ENCODE measurements around the gene MAMLD1.

Gene MAMLD1

GRCh38 chrX:150355913-150356312, 7.2 kb upstream of the MAMLD1 start:
- DNase-seq: no peak

DNA sequence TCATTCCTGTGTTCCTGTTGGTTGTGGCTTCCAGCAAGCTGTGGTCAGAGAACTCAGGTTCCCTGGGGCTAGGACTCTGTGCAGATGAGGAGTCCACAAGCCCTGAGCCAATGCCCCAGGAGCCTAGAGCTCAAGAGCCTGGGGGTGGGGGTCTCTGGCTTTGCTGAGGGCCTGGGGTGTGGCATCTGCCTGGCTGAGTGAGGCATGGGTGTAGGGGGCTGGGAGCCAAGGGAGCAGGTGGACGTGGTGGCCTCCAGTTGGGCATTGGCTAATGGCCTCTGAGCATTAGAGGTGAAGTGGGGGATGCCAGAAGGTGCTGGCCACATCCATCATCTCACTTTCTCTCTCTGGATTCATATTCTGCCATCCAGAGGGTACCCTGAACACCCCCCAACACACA, 5.3 kb upstream of the MAMLD1 start:
- DNase-seq: no peak

GRCh38 chrX:150358651-150359050, 4.5 kb upstream of the MAMLD1 start:
- DNase-seq: no peak

DNA sequence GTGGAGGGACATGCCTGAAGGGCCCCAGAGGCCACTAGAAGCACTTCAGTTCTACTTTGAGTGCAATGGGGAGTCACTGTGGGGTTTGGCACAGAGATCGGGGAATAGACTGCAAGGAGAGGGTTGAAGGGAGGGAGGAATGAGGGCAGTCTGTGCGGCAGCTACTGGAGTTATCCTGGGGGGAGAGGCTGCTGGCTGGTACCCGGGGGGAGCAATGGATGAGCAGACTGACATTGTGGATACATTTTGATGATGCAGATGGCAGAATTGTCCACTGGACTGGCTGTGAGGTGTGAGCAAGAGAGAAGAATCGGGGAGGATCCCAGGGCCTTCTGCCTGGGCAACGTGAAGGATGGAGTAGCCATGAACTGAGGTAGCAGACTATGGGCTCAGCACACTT, 2.8 kb upstream of the MAMLD1 start:
- DNase-seq: no peak

- no peak for DNase-seq
Measured at GRCh38 chrX:150361070-150361776, 1.9 kb upstream of the MAMLD1 start.

DNA sequence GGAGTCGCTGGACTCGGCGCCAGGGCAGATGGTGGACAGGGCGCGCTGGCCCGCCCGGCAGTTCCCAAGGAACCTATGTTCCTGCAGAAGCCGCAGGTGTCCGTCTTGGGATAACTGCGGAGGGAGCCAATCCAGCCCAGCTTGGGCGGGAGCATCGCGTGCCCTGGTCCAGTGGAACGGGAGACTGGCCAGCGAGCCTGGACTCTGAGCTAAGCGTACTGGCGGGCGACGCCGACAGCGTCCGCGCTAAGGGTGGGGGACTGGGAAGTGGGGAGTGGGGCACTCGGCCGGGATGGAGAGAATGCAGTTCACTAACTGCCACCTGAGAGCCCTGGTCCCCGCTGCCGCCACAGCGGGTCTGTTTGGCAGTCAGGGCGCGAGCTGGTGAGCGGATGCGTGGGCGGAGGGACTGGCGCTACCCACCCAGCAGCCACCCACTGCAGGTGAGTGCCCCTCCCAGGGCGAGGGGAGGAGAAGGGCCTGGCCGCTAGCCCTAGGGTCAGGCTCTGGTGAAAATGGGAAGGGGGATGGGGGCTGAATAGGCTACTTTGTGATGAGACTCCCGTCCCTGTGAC, 1.3 kb upstream of the MAMLD1 start:
- DNase-seq: no peak

DNA sequence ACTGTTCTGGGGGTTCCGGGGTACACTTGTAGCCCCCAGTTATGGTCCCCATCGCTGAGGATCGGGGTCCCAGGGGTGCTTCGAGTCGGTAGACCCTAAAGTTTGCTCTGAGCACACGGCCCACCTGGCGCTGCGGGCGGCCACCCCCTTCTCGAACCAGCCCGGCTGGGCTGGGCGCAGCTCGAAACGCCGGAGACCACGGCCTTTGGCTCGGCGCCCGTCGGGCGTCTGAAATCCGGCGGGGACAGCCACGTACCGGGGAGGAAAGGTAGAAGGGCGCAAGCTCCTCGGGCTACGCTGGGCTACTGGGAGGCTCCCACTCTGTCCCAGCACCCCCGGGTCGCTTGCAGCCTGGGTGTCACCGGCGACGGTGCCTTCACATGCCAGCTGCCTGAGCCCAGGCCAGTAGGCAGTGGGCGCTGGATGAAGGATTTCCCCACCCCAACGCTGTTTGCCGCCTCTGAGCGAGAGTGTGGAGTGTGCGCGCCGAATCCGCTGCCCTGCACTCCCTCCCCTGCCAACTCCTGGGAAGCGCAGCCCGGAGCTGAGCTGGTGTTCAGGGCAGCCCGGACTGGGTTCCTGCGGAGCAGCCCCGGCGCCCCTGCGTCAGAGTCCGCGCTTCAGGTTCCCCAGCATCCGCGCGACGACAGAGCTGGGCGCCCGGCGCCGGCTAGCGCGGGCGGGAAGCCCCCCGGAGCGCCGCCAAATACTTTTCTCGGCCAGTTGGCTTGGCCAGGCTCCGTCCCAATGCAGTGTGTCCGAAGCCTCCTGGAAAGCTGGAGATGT, 637 bp downstream of the MAMLD1 start:
- no peak for DNase-seq

- DNase-seq: no peak
Measured at GRCh38 chrX:150364347-150365050, 1.4 kb downstream of the MAMLD1 start.

DNA sequence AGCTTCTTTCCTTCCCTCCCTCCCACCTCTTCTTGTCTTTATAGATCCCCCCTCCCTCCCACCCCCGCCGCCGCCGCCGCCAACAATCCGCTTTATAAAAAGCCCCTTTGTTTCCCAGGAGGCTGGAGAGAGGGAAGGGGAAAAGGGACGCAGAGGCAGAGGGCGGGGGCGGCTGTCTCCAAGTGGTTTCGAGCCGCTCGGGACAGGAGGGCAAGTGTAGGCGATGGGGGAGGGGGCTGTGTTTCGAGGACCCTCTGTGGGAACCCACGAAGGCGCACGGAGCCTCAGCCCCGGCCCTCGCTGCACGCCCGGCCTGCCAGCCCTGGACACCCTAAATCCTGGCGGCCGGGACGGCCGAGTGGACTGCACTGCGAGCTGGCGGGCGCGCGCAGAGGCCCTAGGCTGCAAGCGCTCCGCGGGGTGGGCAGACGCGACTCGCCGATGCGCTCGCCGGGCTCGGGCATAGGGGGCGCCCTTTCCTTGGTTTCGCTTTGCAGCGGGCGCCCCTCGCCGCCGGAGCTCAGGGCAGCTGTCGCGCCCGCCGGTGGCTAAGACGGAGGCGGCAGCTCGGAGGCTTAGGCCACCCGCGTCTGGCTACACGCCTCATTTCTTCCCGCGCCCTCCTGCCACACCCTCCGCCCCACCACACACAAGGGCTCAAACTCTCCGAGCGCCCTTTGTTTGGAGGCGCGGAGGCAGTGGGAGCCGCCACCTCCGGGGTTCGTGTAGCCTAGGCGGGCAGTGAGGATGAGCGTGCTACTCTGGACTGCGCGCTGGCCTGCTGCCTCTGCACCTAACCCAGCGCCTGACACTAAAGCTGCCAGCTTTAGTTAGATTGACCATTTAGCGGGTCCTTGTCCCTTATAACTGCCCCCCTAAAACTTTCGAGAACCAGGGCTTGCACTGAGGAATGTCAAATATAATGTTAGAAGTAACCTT, 2.2 kb downstream of the MAMLD1 start:
- DNase-seq: no peak

DNA sequence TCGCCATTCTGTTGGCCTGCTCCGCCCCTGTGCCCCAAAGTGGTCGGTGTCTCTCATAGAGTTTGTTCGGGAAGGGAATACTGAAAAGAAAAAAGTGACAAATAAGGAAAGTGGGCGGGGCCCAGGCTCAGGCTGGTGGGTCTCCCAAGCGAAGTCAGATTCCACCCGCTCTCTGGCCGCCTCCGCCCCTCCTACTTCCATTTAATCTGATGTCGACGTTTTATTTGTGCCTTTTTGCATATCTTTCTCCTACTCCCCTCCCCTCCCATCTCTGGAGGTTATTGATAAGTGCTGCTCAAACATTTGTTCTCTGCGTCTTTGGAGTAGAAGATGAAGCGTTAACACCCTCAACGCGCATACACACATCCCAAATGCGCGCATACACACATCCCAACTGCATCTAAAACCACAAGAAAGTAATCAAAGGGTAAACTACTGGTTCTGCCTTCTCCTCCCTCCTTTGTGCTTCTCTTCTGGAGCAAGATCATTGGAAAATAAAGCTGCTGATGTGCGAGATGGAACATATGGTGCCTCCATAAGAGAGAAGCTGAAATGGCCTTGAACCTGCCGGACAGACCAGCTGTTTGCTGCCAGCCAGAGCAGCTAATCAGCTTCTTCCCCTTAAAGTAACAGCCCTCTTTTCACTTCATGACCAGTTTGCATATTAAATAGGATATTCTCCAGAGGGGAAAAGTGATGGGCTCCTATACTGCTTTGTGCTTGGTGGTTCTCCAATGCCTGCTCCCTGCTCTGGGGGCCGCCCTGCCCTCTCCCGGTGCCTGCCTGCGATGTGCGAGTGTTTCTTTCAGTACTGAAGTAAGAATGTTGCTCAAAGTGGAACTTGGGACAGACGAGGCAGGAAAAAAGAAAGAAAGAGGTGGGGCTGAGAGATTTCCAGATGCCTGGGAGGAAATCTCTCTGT, 3.1 kb downstream of the MAMLD1 start:
- no peak for DNase-seq

DNA sequence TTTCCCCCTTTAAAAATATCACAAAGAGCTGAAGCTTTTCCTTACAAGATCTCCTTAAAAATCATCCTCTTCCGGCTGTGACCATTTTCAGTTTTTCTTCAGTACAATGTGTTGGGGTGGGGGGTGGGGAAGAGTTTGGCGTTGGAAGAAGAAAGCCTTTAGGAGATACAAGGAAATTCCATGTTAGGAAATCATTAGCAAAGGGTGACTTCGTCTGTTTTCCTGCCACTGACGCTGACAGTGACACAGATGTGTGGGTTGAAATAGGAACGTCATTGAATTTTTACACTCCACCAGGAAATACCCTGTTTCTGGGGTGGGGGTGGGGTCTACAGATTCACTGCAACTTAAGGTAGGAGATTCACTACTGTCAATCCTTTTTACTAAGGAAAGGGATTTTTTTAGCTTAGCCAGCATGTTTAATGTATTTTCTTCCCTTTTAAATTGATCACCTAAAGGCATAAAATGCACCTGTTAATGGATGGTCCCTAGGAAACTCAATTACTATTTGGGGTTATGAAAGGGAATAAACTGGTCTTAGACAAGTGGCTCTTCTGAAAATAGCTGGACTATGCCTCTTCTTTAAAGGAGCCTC, 3.9 kb downstream of the MAMLD1 start:
- no peak for DNase-seq

DNA sequence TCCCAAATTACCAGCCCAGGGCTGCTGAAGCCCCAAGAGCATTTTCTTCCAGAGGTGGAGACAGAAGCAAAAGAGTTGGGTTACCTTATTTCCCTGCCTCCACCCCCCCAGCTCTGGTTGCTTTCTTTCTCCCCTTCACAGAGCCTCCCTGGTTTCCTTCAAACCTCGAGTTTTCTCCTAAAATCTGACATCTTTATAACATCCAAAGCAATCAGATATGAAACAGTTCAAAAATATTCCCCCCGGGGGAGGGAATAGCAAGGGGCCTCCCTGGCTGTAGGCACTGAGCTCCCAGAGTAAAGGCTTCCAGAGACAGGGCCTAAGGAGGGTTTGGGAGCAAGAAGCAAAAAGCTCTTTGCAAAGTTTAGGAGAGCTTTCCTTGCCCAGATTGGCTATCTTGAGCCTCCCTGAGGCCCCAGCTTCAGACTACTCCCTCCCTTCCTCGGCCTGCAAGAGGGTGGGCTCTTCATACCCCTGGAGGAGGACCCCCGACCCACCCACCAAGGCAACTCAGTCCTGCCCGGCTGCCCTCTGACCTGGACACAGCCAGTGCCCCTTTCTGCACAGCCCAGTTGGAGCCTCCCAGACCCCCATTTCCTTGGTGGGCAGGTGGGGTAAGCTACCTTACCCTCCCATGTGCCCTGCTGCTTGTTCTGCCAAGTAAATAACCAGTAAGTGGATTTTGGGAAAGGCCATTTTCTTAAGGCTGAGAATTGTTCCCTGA, 7.6 kb downstream of the MAMLD1 start:
- DNase-seq: no peak

GRCh38 chrX:150371877-150372276, 8.8 kb downstream of the MAMLD1 start:
- no peak for DNase-seq

GRCh38 chrX:150372280-150372679, 9.2 kb downstream of the MAMLD1 start:
- DNase-seq: no peak

GRCh38 chrX:150372756-150373155, 9.6 kb downstream of the MAMLD1 start:
- no peak for DNase-seq

DNA sequence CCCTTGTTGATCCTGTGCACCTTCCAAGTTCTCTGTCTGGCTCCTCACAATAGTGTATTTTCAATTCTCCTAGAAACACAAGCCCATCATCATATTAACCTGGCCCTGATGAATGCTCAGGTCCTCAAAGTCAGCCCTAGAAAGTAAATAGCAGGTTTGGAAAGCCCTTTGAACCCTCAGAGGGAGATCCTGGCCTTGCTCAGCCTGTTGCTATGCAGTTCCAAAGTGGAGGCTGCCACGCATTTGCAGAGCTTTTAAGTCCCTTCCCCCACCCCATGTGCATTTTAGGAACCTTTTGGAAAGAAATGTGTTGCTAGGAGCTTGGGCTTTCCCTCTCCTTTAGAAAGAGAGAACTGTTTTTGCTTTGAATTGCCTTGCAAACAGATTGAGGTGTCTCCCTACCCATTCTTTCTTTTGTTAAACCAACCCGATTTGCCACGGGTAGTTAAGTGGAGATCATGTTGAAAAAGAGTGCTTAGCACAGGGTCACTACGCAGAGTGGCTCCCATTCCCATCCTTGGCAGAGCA, 12.2 kb downstream of the MAMLD1 start:
- no peak for DNase-seq

- DNase-seq: no peak
Measured at GRCh38 chrX:150377005-150377404, 13.9 kb downstream of the MAMLD1 start.

GRCh38 chrX:150405006-150405405, 41.9 kb downstream of the MAMLD1 start:
- DNase-seq: no peak

DNA sequence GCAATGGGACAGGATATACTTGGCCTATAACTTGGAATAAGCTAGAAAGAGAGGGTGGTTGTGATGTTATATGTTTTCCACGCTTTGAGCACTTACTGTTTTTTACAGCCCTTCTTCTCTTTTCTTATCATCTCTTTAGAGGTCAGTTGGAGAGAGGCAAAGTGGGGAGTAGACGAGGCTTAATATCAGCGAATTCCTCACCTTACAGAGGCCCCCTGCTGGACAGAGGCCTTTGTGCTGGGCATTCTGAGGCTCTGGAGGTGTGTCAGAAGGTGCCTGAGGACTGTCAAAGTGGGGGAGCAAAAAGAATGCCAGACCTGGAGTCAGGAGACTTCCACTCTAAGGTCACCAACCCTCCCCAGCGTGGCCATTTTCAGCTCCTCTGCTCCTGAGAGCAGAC, 42.5 kb downstream of the MAMLD1 start:
- DNase-seq: no peak

DNA sequence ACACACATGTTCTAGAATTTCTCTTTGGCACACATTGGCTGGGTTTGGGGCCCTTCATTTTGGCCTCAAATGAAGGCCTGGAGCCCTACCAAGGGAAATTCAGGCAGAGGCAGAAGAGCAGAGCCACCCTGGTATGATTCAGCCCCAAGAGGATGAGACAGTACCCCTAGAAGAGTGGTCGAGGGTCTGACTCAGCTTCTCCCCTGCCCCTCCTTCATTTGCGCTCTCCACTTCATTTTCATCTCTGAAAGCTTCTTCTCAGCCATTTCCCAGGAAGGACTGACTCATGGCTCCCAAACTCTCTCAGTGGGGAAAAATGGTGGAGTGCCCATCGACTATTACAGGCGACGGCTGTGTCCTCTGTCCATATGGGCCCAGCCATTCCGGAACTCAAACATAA, 43.5 kb downstream of the MAMLD1 start:
- DNase-seq: no peak

Measured in NK-92 treated with Interleukin-12 subunit alpha and Interleukin-12 subunit beta, amount 100 ng/mL, for 24 hours (cell line).